GM19452 (cell line): ENCODE results near the gene ASAP2.

ENCODE experiments used
- ATAC-seq: cut with Tn5 transposase; IDR thresholded peaks from one replicate; pipeline ENCODE4 v1.9.1; 2021; ENCODE audit not compliant: unreplicated experiment

ASAP2 gene

DNA sequence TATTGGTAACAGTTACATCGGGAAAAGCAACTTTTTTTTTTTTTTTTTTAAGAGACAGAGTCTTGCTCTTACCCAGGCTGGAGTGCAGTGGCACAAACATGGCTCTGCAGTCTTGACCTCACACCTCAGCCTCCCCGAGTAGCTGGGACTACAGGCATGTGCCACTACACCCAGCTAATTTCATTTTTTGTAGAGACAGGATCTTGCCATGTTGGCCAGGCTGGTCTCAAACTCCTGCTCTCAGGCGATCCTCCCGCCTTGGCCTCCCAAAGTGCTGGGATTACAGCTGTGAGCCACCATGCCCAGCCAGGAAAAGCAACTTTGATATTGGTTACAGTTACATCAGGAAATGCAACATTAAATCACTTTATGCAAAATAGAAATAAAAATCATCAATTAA is 212.1 kb downstream of the ASAP2 start:
- no peak for ATAC-seq

DNA sequence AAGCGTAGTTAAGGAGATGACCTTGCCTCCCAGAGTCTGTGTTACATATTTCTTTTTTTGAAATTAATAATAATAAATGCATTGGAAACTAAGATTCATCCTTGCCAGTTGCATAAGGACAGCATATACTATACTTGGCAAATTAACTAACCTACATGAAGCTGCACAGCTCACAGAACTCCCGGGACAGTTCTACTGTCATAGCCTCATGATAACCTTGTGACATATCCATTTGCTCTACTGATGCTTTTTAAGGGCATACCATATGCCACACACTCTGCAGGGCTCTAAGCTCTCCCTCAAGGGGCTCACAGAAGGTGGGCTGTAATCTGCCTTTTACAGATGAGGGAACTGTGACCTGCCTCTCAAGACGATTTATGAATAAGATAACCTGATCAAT is 212.9 kb downstream of the ASAP2 start:
- no peak for ATAC-seq

DNA sequence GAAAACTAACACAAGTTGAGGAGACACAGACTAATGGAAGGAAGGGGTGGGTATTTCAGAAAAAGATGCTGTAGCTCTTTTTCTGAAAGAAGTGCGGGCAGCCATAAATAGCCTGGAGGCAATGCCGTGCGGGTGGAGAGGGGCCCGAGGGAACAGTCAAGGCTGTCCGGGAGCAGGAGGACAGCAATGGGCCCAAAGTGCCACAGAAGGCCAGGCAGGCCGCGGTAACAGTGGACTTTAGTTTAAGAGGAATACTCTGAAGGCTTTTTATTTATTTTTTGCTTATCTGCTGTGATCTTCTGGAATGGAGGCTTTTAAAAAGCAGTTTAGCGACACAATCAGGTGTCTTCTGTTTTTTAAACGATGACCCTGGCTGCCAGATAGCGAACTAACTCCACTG is 213.9 kb downstream of the ASAP2 start:
- ATAC-seq = no peak

DNA sequence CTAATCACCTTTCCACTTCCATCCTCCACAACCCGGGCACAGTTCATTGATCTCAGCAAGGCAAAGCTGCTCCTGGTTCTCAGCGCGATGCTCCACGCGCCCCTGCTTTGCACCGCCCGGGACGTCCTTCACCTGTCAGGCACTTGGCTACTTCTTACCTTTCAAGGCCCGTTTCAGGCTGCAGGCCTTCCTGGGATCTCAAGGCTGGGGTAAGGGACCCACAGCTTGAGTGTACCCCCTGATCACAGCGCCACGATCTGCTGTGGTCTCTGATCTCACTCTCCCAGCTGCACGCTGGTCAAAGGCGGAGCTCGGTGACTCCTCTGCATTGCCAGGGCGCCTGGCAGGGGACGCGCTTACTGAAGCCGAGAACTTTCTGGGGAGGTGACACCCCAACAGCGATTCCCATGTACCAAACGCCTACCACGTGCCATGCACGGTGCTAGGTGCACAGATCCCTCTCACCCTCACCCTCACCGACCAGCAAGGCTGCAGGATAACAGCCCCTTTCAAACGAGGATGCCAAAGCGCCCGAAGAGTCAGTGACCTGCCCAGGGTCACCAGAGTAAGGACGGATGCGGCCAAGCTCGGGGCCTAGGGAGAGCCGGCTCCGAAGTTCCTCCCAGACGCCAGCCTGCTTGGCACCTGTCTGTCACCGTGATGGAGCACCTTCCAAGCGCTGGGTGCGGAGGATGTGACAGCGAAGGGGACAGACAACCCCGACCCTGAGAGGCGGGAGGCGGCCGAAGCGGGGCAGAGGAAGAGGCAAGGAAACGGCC is 215.9 kb downstream of the ASAP2 start:
- ATAC-seq = peak; percentile 33

DNA sequence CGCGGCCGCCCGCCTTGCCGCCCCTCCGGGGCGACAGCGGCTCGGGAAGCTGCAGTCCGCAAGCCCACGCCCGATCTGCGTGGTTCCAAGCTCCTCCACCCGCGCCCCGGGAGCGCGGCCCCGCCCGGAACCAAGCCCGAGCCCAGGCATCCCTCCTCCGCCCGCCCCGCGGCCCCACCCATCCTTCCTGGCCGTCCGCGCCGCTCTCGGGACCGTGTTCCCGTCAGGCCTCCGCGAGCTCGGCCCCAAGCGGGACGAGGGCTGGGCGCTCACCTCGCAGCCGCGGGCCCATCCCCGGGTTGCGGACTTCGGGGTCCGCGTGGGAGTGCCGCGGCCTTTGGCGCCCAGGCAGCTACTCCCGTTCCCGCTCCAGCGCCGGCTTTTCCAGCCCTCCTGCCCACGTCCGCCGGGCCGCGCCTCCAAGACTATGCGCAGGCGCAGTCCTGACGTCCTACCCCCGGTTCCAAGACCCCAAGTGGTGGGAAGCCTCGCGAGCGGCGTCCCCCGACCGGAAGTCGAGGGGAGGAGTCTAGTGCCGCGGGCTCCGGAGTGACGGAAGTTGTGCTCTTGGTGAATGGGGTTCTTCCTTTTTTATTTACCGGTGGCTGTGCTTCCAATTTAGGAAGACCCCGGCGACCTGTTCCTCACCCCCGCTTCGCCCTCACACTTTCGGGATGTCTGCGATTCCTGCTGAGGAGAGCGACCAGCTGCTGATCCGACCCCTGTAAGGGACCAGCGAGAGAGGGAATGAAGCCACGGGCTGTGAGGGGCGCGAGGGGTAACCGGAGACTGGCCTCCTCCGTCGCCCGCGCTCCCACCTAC is 216.7 kb downstream of the ASAP2 start, which contains the start of the genes CPSF3 and ITGB1BP1:
CPSF3 (plus strand) TSS at position 555 of the 822 bp plus-strand sequence; CDS start at position 675, 120 bp downstream.
ITGB1BP1 (minus strand) TSS at position 429 of the 822 bp plus-strand sequence. CDS start 4,831 bp downstream, outside the sequence.
- peak; percentile 69 for ATAC-seq

DNA sequence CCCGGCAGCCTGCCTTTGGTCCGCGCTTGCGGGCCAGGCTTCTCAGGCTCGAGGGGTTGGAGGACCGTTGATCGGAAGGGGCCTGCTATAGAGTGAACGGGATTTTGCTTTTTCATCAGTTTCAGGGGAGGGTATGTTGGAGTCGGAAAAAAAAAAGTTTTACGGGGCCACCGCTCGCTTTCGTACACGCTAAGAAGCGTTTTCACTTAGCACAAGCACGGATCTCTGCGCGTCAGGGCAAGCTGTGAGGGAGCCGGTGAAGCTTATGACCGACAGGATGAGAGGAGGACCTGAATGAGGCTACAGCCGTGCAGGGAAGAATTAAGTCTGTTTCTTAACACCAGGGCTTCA is 217.3 kb downstream of the ASAP2 start:
- peak; percentile 11 for ATAC-seq

DNA sequence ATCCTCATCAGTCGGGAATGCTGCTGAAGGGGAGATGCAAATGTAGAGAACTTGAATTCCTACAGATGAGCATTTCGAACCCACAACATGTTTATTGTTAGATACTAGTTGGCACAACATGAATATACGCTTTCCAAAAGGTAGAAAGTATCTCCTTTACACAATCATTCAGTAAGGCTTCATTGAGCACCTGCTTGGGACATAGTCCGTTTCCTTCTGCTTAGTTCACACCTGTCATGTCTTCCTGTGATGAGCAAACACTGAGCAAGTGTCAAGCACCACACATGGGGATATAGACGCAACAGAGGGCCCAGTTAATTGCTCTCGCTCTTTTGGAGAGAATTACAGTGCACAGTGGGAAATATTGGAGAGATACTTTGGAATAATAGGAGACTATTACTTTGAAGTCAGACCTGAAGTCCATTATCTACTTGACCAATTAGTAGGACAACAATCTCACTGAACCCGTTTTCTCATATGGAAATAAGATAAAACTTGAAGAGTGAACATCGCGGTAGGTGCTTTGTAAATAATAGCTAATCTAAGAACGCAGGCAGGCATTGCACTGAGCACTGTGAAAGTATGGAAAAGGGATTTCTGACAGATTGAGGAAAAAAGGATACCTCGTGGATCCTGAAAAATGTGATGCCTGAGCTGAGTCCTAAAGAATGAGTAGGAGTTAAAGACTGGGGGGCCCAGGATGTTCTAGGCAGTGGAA is 218.0 kb downstream of the ASAP2 start:
- no peak for ATAC-seq

DNA sequence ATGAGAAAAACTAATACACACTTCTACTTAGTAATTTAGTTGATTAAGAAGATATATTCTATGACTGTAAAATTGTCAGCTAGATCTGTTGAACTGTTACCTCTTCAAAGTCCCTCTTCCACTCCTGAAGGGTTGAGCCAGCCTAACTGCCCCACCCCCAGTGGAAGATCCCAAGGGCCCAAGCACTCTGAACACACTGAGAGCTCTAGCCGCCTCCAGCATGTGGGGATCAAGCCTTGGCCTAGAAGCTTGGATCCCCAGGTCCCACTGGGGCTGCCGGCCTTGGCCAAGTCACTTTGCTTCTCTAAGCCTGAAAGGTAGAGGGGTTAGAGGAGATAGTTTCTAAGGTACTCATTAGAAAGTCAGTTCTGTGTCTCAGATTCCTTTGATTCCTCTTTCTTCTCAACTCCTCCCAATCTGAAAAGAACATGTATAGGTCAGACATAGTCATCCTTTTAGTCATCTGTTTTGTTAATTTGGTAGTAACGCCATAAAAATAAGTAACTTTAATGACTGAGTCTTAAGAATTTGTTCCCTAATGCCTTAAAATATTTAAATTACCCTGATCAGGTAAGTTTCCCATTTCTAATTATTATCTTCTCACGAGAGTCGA is 222.5 kb downstream of the ASAP2 start:
- ATAC-seq = no peak

DNA sequence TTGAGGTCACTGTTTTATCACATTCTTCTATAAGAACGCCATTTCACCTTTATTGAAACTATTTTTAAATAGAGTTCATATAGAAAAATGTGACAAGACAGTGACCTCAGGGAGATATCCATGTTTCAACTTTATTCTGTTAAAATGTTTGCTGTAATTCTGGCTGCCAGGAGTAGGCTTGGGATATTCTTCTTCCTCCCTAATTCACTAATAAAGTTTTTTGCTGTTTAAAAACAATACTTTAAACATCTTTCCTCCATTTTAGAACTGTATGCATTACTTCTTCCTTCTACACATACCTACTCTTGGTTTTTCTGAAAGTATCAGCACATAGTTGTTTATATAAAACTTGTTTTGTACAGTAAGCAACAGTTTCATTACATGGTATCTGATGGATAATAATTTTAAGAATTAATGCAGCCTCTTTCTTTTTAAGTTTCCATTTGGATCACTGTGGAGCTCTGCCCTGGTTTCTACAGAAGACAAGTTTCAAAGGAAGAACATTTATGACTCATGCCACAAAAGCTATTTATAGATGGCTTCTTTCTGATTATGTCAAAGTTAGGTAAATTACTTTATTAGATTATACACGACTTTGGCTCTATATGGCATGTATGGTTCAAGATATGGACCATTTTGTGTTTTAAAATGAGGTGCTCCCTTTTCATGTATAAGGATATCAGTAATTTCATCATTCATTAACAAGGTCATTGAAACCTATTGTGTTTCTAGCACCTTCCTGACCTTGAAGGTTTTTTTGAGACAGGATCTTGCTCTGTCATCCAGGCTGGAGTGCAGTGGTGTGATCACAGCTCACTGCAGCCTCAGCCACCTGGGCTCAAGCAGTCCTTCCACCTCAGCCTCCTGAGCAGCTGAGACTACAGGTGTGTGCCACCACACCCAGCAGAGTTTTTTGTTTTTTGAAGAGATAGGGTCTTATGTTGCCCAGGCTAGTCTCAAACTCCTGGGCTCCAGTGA is 224.0 kb downstream of the ASAP2 start:
- ATAC-seq = no peak

DNA sequence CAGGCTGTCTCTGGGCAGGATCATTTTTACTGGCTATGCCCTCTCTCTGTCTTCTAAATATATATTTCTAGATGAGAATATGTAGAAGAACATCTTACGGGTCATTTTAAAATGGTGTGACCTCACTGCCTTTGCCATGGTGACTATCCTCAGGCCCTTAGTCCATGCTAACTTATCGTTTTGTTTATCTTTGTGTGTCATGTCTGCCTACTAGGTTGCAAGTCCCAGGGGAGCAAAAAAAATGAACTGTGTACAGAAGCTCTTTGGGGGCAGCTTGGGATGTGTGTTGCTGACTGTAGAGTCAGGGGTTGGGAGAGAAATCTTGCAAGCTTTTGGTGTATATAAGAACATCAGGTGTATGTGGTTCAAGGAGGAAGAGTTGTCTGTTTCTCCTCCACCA is 227.9 kb downstream of the ASAP2 start:
- no peak for ATAC-seq

DNA sequence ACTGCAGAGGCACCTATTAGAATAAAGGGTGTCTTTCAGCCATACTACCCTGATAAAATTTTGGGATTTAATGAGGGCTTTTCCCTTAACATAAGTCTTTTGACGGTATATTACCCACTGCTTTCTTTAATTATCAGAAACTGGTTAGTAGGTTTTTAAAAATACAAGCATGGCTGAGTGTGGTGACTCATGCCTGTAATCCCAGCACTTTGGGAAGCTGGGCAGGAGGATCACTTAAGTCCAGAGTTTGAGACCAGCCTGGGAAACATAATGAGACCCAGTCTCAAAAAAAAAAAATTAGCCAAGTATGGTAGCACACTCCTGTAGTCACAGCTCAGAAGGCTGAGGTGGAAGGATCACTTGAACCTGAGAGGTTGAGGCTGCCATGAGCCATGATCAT is 232.9 kb downstream of the ASAP2 start:
- ATAC-seq = no peak

DNA sequence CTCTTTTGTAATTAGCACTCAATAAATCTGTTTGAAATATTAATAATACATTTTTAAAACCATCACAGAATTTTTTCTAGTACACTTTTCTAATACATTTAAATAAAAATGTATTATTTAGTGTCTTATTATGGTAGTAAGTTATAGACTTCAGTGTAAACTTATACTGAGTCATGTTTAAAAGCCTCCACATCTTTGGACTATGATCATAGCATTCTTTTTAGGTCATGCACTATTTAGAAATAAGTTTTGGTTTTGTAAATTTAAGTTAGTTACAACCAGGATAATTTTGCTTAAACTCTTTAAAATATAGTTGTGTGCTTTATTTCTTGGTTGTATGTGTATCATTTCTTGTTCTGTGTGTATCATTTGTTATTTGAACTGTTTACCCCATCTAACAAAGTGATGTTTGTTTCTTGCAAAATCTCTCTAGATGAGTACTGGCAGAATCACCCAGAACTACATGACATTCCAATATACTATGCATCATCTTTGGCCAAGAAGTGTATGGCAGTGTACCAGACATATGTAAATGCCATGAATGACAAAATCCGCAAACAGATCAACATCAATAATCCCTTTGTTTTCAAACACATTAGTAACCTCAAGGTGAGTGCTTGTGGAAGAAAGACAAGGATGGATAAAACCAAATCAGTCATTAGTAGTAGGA is 233.6 kb downstream of the ASAP2 start:
- no peak for ATAC-seq

DNA sequence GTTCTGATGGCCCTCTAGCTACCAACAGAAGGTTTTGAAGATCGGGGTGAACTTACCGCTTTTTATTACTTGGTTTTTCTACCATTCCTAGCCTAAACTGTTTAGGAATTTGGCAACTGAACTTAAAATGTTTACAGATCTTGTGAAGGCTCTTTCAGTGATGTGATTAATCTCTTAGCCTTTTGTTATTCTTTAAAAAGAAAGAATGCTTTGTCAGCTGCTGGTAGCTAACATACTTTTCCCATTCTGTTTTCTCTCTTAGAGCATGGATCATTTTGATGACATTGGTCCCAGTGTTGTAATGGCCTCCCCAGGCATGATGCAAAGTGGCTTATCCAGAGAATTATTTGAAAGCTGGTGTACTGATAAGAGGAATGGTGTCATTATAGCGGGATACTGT is 234.9 kb downstream of the ASAP2 start:
- no peak for ATAC-seq

DNA sequence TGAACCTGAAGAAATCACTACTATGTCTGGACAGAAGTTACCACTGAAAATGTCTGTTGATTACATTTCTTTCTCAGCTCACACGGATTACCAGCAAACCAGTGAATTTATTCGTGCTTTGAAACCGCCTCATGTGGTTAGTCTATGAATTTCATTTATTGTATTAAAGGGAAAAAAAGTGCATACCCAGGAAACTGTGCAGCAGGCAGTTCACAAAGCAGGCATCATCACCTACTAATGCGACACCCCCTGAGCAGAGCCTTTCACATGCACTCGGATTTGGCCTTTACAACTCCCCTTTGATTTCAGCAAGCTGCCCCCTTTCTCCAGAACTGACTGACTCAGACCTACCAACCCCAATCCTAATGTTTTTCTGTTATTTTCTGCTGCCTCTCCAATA is 236.9 kb downstream of the ASAP2 start:
- ATAC-seq = no peak

DNA sequence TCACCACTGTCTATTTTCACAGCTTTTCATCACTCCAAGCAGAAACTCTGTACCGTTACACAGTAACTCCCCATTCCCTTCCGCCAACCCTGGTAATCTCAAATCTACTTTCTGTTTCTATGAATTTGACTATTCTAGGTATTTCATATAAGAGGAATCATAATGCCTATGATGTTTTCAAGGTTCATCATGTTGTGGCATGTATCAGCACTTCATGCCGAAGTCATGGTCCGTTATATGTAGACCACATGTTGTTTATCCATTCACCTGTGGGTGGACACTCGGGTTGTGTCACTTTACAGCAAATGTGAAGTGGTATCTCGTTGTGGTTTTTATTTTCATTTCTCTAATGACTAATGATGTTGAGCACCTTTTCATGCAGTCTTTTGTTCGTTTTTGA is 238.5 kb downstream of the ASAP2 start:
- ATAC-seq = no peak

DNA sequence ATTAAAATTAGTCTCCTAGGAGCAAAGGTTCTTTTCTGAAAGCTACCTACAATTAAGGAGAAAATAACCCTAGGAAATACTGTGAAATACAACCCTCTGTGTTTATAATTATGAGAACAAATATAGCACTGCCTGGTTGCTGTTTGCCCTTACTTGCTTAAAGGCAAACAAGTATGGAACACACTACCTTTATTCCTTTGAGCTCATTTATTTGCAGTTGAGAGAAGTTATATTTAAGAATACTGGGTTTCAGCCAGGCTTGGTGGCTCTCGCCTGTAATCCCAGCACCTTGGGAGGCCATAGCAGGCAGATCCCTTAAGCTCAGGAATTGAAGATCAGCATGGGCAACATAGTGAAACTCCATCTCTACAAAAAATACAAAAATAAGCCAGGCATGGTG is 244.6 kb downstream of the ASAP2 start:
- no peak for ATAC-seq
